ENCODE measurements around the gene ZNRD2. TPM values are rescaled to one million over a fixed set of nuclear protein-coding genes. Genes with fewer than 3 reads are reported as not detected.

The ZNRD2 gene
- total and polyA plus RNA-seq, 2 donors from 2014 or later: 32.0 to 60.4 TPM

GRCh38 chr11:65540290-65541092, 29.8 kb upstream of the ZNRD2 start:
- Histone ChIP-seq H3K4me1 (ENCODE audit: control insufficient read depth in 2 of 3, insufficient read depth in 2 of 3, low read depth in 1 of 3, low read length in 3 of 3) (peaks cover 0 to 16% (median 6%) of the 10 kb centered on the region in 3 donors), H3K9me3 (ENCODE audit: control insufficient read depth in 2 of 3, insufficient read depth in 1 of 3, low read length in 3 of 3) (no peaks in the 10 kb centered on the region), H3K36me3 (ENCODE audit: control insufficient read depth in 2 of 3, insufficient read depth in 3 of 3, low read length in 3 of 3) (peaks cover 0 to 12% (median 0%) of the 10 kb centered on the region in 3 donors), H3K4me3 (ENCODE audit: low read length in 3 of 3) (peak overlapping the region; percentile 52 to 74 (median 65)), H3K9ac (ENCODE audit: low read length in 3 of 3) (peak overlapping the region in 2 of 3 donors; percentile 35 to 78), H3K27ac (ENCODE audit: low read depth in 2 of 2, low read length in 2 of 2) (peak overlapping the region; percentile 94), H3K27me3 (ENCODE audit: control insufficient read depth, insufficient read depth, low read length) (no peaks in the 10 kb centered on the region)
- DNase-seq (peak; percentile 92 to 97 (median 94)), FAIRE-seq (no peak)
- intact Hi-C loops (cut with DNase I): no loop called here
- TF ChIP-seq CTCF (IDR thresholded peaks at IDR 0.05; ENCODE audit: borderline replicate concordance, extremely low read depth, insufficient read depth): peak; percentile 74

- Histone ChIP-seq H3K27me3 (ENCODE audit: control insufficient read depth, insufficient read depth, low read length) (no peaks in the 10 kb centered on the region), H3K4me3 (ENCODE audit: low read length in 3 of 3) (peak overlapping the region in 1 of 3 donors; percentile 74), H3K4me1 (ENCODE audit: control insufficient read depth in 2 of 3, insufficient read depth in 2 of 3, low read depth in 1 of 3, low read length in 3 of 3) (peaks cover 0 to 19% (median 6%) of the 10 kb centered on the region in 3 donors), H3K9me3 (ENCODE audit: control insufficient read depth in 2 of 3, insufficient read depth in 1 of 3, low read length in 3 of 3) (no peaks in the 10 kb centered on the region), H3K27ac (ENCODE audit: low read depth in 2 of 2, low read length in 2 of 2) (peak overlapping the region; percentile 94), H3K36me3 (ENCODE audit: control insufficient read depth in 2 of 3, insufficient read depth in 3 of 3, low read length in 3 of 3) (peaks cover 0 to 8% (median 0%) of the 10 kb centered on the region in 3 donors), H3K9ac (ENCODE audit: low read length in 3 of 3) (peak overlapping the region in 2 of 3 donors; percentile 17 to 78)
- FAIRE-seq (no peak), DNase-seq (peak in 1 of 5 donors; percentile 63)
- intact Hi-C loops (cut with DNase I): no loop called here
- no peak for TF ChIP-seq CTCF (IDR thresholded peaks at IDR 0.05; ENCODE audit: borderline replicate concordance, extremely low read depth, insufficient read depth)
Observed at GRCh38 chr11:65541093-65541982, 28.9 kb upstream of the ZNRD2 start.

GRCh38 chr11:65542738-65543390, 27.4 kb upstream of the ZNRD2 start:
- Histone ChIP-seq H3K4me3 (ENCODE audit: low read length in 3 of 3) (no peak overlapping the region), H3K36me3 (ENCODE audit: control insufficient read depth in 2 of 3, insufficient read depth in 3 of 3, low read length in 3 of 3) (peaks cover 0 to 3% (median 0%) of the 10 kb centered on the region in 3 donors), H3K9ac (ENCODE audit: low read length in 3 of 3) (no peak overlapping the region), H3K4me1 (ENCODE audit: control insufficient read depth in 2 of 3, insufficient read depth in 2 of 3, low read depth in 1 of 3, low read length in 3 of 3) (peaks cover 0 to 19% (median 6%) of the 10 kb centered on the region in 3 donors), H3K27ac (ENCODE audit: low read depth in 2 of 2, low read length in 2 of 2) (no peak overlapping the region), H3K9me3 (ENCODE audit: control insufficient read depth in 2 of 3, insufficient read depth in 1 of 3, low read length in 3 of 3) (no peaks in the 10 kb centered on the region), H3K27me3 (ENCODE audit: control insufficient read depth, insufficient read depth, low read length) (no peaks in the 10 kb centered on the region)
- FAIRE-seq: no peak
- intact Hi-C loops (cut with DNase I): no loop called here
- peak in 1 of 5 donors; percentile 55 for DNase-seq
- no peak for TF ChIP-seq CTCF (IDR thresholded peaks at IDR 0.05; ENCODE audit: borderline replicate concordance, extremely low read depth, insufficient read depth)
